Ascending aorta (tissue), 2 donors: ENCODE results near the gene GNPTAB. TPM values are rescaled to one million over a fixed set of nuclear protein-coding genes. Genes with fewer than 3 reads are reported as not detected.

Source experiments
- DNase-seq, 2 donors: peaks; one replicate each; pipeline ENCODE4 v3.0.0-alpha.2; 2019; ENCODE audit warnings: low spot score in 2 of 2
- H3K27ac ChIP-seq, 2 donors: fragments of 200-600 bp; sonication (generic); one replicate each; pipeline ENCODE4 v1.5.1; 2016 to 2017; ENCODE audit warnings: mild to moderate bottlenecking in 1 of 2
- H3K27me3 ChIP-seq: fragments of 200-600 bp; sonication (generic); one replicate; pipeline ENCODE4 v1.5.1; 2017
- H3K36me3 ChIP-seq, 2 donors: fragments of 200-600 bp; sonication (generic); one replicate each; pipeline ENCODE4 v1.5.1; 2016
- H3K4me1 ChIP-seq, 2 donors: fragments of 200-600 bp; sonication (generic); one replicate each; pipeline ENCODE4 v1.5.1; 2016 to 2017; ENCODE audit warnings: mild to moderate bottlenecking in 1 of 2
- H3K4me3 ChIP-seq, 2 donors: fragments of 200-600 bp; sonication (generic); one replicate each; pipeline ENCODE4 v1.5.1; 2016 to 2017; ENCODE audit warnings: mild to moderate bottlenecking in 1 of 2
- H3K9me3 ChIP-seq, 2 donors: fragments of 200-600 bp; sonication (generic); one replicate each; pipeline ENCODE4 v1.5.1; 2016
- intact Hi-C: fragments of 100-400 bp; cut with DNase I; formaldehyde crosslinking; loops from one replicate; pipeline ENCODE4 v1.15.1; 2023
- total RNA-seq: library from RNA; depleted of rRNA; stranded (reverse); fragments of >200 nt; gene quantifications from one replicate; pipeline ENCODE4 v1.1.0, GENCODE V29; 2016
- TF ChIP-seq, protein P1 (sequence below), 3 experiments: fragments of 200-600 bp in 2 of 3; fragments of 450-650 bp in 1 of 3; sonication (generic) in 2 of 3; IDR thresholded peaks; one replicate each; pipeline ENCODE4 v1.5.1; 2016 to 2019; ENCODE audit warnings: antibody characterized with exemption in 3 of 3, mild to moderate bottlenecking in 1 of 3, moderate library complexity in 1 of 3

GNPTAB gene
- total RNA-seq, 1 donor from 2014 or later = 9.5 TPM

GRCh38 chr12:101700299-101700820 is 130.4 kb downstream of the GNPTAB start:
- H3K27ac ChIP-seq = peak overlapping the region in 1 of 2 donors; percentile 6
- TF ChIP-seq, protein P1, sequence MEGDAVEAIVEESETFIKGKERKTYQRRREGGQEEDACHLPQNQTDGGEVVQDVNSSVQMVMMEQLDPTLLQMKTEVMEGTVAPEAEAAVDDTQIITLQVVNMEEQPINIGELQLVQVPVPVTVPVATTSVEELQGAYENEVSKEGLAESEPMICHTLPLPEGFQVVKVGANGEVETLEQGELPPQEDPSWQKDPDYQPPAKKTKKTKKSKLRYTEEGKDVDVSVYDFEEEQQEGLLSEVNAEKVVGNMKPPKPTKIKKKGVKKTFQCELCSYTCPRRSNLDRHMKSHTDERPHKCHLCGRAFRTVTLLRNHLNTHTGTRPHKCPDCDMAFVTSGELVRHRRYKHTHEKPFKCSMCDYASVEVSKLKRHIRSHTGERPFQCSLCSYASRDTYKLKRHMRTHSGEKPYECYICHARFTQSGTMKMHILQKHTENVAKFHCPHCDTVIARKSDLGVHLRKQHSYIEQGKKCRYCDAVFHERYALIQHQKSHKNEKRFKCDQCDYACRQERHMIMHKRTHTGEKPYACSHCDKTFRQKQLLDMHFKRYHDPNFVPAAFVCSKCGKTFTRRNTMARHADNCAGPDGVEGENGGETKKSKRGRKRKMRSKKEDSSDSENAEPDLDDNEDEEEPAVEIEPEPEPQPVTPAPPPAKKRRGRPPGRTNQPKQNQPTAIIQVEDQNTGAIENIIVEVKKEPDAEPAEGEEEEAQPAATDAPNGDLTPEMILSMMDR (IDR thresholded peaks at IDR 0.05) = no peak
- peak overlapping the region in 1 of 2 donors; percentile 12 for H3K4me3 ChIP-seq
- no peak for DNase-seq
- no peaks in the 10 kb centered on the region for H3K36me3 ChIP-seq
- no peaks in the 10 kb centered on the region for H3K9me3 ChIP-seq
- intact Hi-C loops = no loop called here
- no peaks in the 10 kb centered on the region for H3K27me3 ChIP-seq
- H3K4me1 ChIP-seq = peaks cover 6 to 18% of the 10 kb centered on the region in 2 donors

DNA sequence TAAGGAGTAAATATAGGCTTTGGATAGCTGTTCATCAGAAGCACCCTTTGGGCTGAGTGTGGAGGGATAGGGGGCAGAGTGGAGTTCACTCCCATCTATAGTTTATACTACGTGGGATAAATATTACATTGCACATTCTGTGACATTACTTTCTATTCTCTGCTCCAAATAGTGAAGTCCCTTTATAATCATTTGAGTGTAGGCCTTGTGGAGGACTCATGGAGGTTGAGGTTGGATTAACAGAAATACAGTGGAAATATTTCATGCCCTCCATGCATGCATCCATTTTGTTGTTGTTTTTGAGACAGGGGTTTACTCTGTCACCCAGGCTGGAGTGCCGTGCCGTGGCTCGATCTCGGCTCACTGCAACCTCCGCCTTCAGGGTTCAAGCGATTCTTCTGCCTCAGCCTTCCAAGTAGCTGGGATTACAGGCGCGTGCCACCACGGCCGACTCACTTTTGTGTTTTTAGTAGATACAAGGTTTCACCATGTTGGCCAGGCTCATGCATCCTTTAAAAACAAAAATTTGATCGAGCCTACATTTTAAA is 131.9 kb downstream of the GNPTAB start:
- intact Hi-C loops = loop anchor here (5.0 kb wide), 4 partner anchors 82 to 1432 kb away; partner anchors contain the start of genes ARL1, DEPDC4, DRAM1 and SCYL2
- Histone ChIP-seq H3K4me3 (peak overlapping the region; percentile 92 to 99), H3K27me3 (no peaks in the 10 kb centered on the region), H3K9me3 (no peaks in the 10 kb centered on the region), H3K4me1 (peaks cover 6 to 18% of the 10 kb centered on the region in 2 donors), H3K36me3 (no peaks in the 10 kb centered on the region), H3K27ac (peak overlapping the region; percentile 77 to 98)
- no peak for DNase-seq
- TF ChIP-seq, protein P1 (IDR thresholded peaks at IDR 0.05) = no peak

- H3K27me3 ChIP-seq = no peaks in the 10 kb centered on the region
- no peaks in the 10 kb centered on the region for H3K36me3 ChIP-seq
- peaks cover 6 to 18% of the 10 kb centered on the region in 2 donors for H3K4me1 ChIP-seq
- H3K4me3 ChIP-seq = peak overlapping the region; percentile 92 to 99
- TF ChIP-seq, protein P1 (IDR thresholded peaks at IDR 0.05) = no peak
- DNase-seq = peak in 1 of 2 donors; percentile 79
- no peaks in the 10 kb centered on the region for H3K9me3 ChIP-seq
- intact Hi-C loops = loop anchor here (2.0 to 5.0 kb wide), 5 partner anchors 81 to 1431 kb away; partner anchors contain the start of genes ARL1, DEPDC4, DRAM1 and GNPTAB
- peak overlapping the region; percentile 77 to 98 for H3K27ac ChIP-seq
Observed at GRCh38 chr12:101697930-101698799, 132.6 kb downstream of the GNPTAB start.

- Histone ChIP-seq H3K4me1 (peaks cover 6 to 18% of the 10 kb centered on the region in 2 donors), H3K27me3 (no peaks in the 10 kb centered on the region), H3K4me3 (peak within 1 kb of the TSS; percentile 92 to 99), H3K27ac (peak within 1 kb of the TSS; percentile 77 to 98), H3K9me3 (no peaks in the 10 kb centered on the region), H3K36me3 (no peaks in the 10 kb centered on the region)
- TF ChIP-seq, protein P1 (IDR thresholded peaks at IDR 0.05) = no peak
- DNase-seq = peak in 1 of 2 donors; percentile 86
- intact Hi-C loops = loop anchor here (2.0 to 5.0 kb wide), 5 partner anchors 80 to 1430 kb away; partner anchors contain the start of genes ARL1, DEPDC4, DRAM1 and GNPTAB
Observed at GRCh38 chr12:101697197-101697929, 133.4 kb downstream of the GNPTAB start, which contains the start of gene CHPT1. Gene CHPT1, plus strand, starts transcription at chr12:101697640. Its CDS starts 222 bp downstream, at chr12:101697862.
